GM23248 (cell line): ENCODE results near the gene GSK3A. TPM values are rescaled to one million over a fixed set of nuclear protein-coding genes. Genes with fewer than 3 reads are reported as not detected.
A peak's percentile ranks its signal among the peaks of the same experiment; 100 is the strongest.

ENCODE experiments used
- DNase-seq: peaks from one replicate; pipeline ENCODE4 v3.0.0-alpha.2; 2015
- H2AFZ ChIP-seq: fragments of 200-600 bp; sonication (generic); 2 replicates; pipeline ENCODE4 v1.6.1; 2016; ENCODE audit warnings: antibody characterized with exemption
- H3F3A ChIP-seq: fragments of 200-600 bp; sonication (generic); 2 replicates; pipeline ENCODE4 v1.6.1; 2016; ENCODE audit warnings: mild to moderate bottlenecking, antibody characterized with exemption, mixed run types; ENCODE audit not compliant: insufficient read depth
- H3K27ac ChIP-seq: fragments of 200-600 bp; sonication (generic); 2 replicates; pipeline ENCODE4 v1.5.1; 2016; ENCODE audit warnings: mild to moderate bottlenecking
- H3K27me3 ChIP-seq: fragments of 200-600 bp; sonication (generic); replicated peaks from 2 replicates; pipeline ENCODE4 v1.6.1; 2016; ENCODE audit warnings: mild to moderate bottlenecking; ENCODE audit not compliant: insufficient read depth
- H3K36me3 ChIP-seq: fragments of 200-600 bp; sonication (generic); 2 replicates; pipeline ENCODE4 v1.6.1; 2016; ENCODE audit warnings: low read depth, mild to moderate bottlenecking
- H3K4me1 ChIP-seq: fragments of 200-600 bp; sonication (generic); 2 replicates; pipeline ENCODE4 v1.6.1; 2016; ENCODE audit warnings: mild to moderate bottlenecking; ENCODE audit not compliant: insufficient read depth
- H3K4me2 ChIP-seq: fragments of 200-600 bp; sonication (generic); one replicate; pipeline ENCODE4 v1.6.1; 2016; ENCODE audit warnings: mild to moderate bottlenecking; ENCODE audit not compliant: unreplicated experiment
- H3K4me3 ChIP-seq: fragments of 200-600 bp; sonication (generic); 2 replicates; pipeline ENCODE4 v1.5.1; 2016; ENCODE audit warnings: mild to moderate bottlenecking
- H3K79me2 ChIP-seq: fragments of 200-600 bp; sonication (generic); 2 replicates; pipeline ENCODE4 v1.6.1; 2016; ENCODE audit warnings: mild to moderate bottlenecking; ENCODE audit not compliant: insufficient read depth
- H3K9ac ChIP-seq: fragments of 200-600 bp; sonication (generic); 2 replicates; pipeline ENCODE4 v1.6.1; 2016; ENCODE audit warnings: mild to moderate bottlenecking
- H3K9me2 ChIP-seq: fragments of 200-600 bp; sonication (generic); 2 replicates; pipeline ENCODE4 v1.6.1; 2016; ENCODE audit warnings: mixed run types, mild to moderate bottlenecking, moderate library complexity; ENCODE audit not compliant: insufficient read depth
- H3K9me3 ChIP-seq: fragments of 200-600 bp; sonication (generic); one replicate; pipeline ENCODE4 v1.6.1; 2017; ENCODE audit warnings: low read depth
- H4K20me1 ChIP-seq: fragments of 200-600 bp; sonication (generic); 2 replicates; pipeline ENCODE4 v1.6.0; 2016; ENCODE audit not compliant: insufficient read depth
- EZH2 ChIP-seq: fragments of 200-600 bp; sonication (generic); IDR thresholded peaks from 2 replicates; pipeline ENCODE4 v1.6.1; 2018; ENCODE audit warnings: antibody characterized with exemption, mild to moderate bottlenecking; ENCODE audit not compliant: insufficient read depth, poor library complexity, severe bottlenecking
- EZH2phosphoT487 ChIP-seq: fragments of 200-600 bp; sonication (generic); IDR thresholded peaks from 2 replicates; pipeline ENCODE4 v1.6.1; 2018; ENCODE audit warnings: antibody characterized with exemption, moderate library complexity, mild to moderate bottlenecking, low read depth; ENCODE audit not compliant: insufficient read depth
- WGBS, 2 experiments: methylation state at CpG; one replicate each; pipeline ENCODE4 v1.1.6; 2015 to 2017; ENCODE audit warnings: low lambda C conversion rate in 2 of 2, low coverage in 1 of 2; ENCODE audit errors: missing lambda C conversion rate in 2 of 2; 5-methylcytosine and 5-hydroxymethylcytosine counted together
- in situ Hi-C: fragments of 300-500 bp; cut with MboI; formaldehyde crosslinking; loops from 2 replicates; pipeline ENCODE4 v1.15.0; 2020
- polyA plus RNA-seq: library from polyadenylated mRNA; unstranded; fragments of >200 nt; fragmentation: Nextera tagmentation; extraction: Ambion mirVana; gene quantifications from 2 replicates; pipeline ENCODE4 v1.2.1, GENCODE V29; 2016
- total RNA-seq: library from RNA; depleted of rRNA; stranded (reverse); fragments of >200 nt; shearing (Covaris generic); gene quantifications from 2 replicates; pipeline ENCODE4 v1.2.3, GENCODE V29; 2014; rRNA removed

Gene GSK3A
- total and polyA plus RNA-seq, 2 experiments from 2014 or later = 13.0 to 33.4 TPM

- no peak for TF ChIP-seq EZH2phosphoT487
- no peak for TF ChIP-seq EZH2
- no peak for DNase-seq
Measured at GRCh38 chr19:42191330-42191729, 51.1 kb downstream of the GSK3A start.

GRCh38 chr19:42189133-42189532 is 53.3 kb downstream of the GSK3A start:
- Histone ChIP-seq H3K27me3 (no peaks in the 10 kb centered on the region), H3K4me3 (no peak overlapping the region), H3K27ac (no peak overlapping the region), H3K36me3 (no peaks in the 10 kb centered on the region), H4K20me1 (no peaks in the 10 kb centered on the region), H3K4me2 (no peak overlapping the region), H3K9me2 (no peaks in the 10 kb centered on the region), H3F3A (peaks cover 16% of the 10 kb centered on the region), H3K9me3 (no peaks in the 10 kb centered on the region), H3K9ac (no peak overlapping the region), H2AFZ (no peak overlapping the region), H3K79me2 (no peaks in the 10 kb centered on the region), H3K4me1 (peaks cover 25% of the 10 kb centered on the region)
- WGBS, 2 experiments = 80 to 84% methylated on average over 3 of the region's 3 CpGs
- no peak for TF ChIP-seq EZH2phosphoT487
- TF ChIP-seq EZH2 = no peak
- in situ Hi-C loops = no loop called here
- no peak for DNase-seq

More at GRCh38 chr19:42191330-42191729, 51.1 kb downstream of the GSK3A start:
- WGBS, 2 experiments = 100% methylated on average over 1 of the region's 1 CpG
- in situ Hi-C loops = no loop called here
- Histone ChIP-seq H3K9ac (no peak overlapping the region), H3K27ac (no peak overlapping the region), H4K20me1 (no peaks in the 10 kb centered on the region), H3K4me1 (peaks cover 12% of the 10 kb centered on the region), H3K9me2 (no peaks in the 10 kb centered on the region), H3K27me3 (no peaks in the 10 kb centered on the region), H3K4me3 (no peak overlapping the region), H3K79me2 (no peaks in the 10 kb centered on the region), H3F3A (no peaks in the 10 kb centered on the region), H3K9me3 (no peaks in the 10 kb centered on the region), H3K36me3 (no peaks in the 10 kb centered on the region), H3K4me2 (no peak overlapping the region), H2AFZ (no peak overlapping the region)

GRCh38 chr19:42188665-42189064 is 53.7 kb downstream of the GSK3A start:
- 56 to 57% methylated on average over 1 of the region's 1 CpG for WGBS, 2 experiments
- Histone ChIP-seq H4K20me1 (no peaks in the 10 kb centered on the region), H3K9ac (no peak overlapping the region), H3K36me3 (no peaks in the 10 kb centered on the region), H2AFZ (no peak overlapping the region), H3K4me1 (peaks cover 28% of the 10 kb centered on the region), H3K9me2 (no peaks in the 10 kb centered on the region), H3K27me3 (no peaks in the 10 kb centered on the region), H3F3A (peaks cover 20% of the 10 kb centered on the region), H3K79me2 (no peaks in the 10 kb centered on the region), H3K4me3 (no peak overlapping the region), H3K9me3 (no peaks in the 10 kb centered on the region), H3K4me2 (no peak overlapping the region), H3K27ac (no peak overlapping the region)
- no peak for DNase-seq
- in situ Hi-C loops = no loop called here
- TF ChIP-seq EZH2 (no peak), EZH2phosphoT487 (no peak)

GRCh38 chr19:42185277-42185676 is 57.1 kb downstream of the GSK3A start:
- no peaks in the 10 kb centered on the region for H4K20me1 ChIP-seq
- peaks cover 16% of the 10 kb centered on the region for H3K4me1 ChIP-seq
- TF ChIP-seq EZH2phosphoT487 (no peak), EZH2 (no peak)
- 0 out of 2 replicates have a peak, but pooled peaks cover 3% of the 10 kb centered on the region for H3K27me3 ChIP-seq
- H3K9ac ChIP-seq = no peak overlapping the region
- no peak overlapping the region for H3K4me3 ChIP-seq
- no peaks in the 10 kb centered on the region for H3K36me3 ChIP-seq
- no peaks in the 10 kb centered on the region for H3K9me3 ChIP-seq
- no peaks in the 10 kb centered on the region for H3K79me2 ChIP-seq
- peak overlapping the region; percentile 45; the same call in 1 of the 2 replicates for H3K27ac ChIP-seq
- H2AFZ ChIP-seq = peak overlapping the region; percentile 43; the same call in 1 of the 2 replicates
- no peaks in the 10 kb centered on the region for H3K9me2 ChIP-seq
- in situ Hi-C loops = no loop called here
- peaks cover 28% of the 10 kb centered on the region for H3F3A ChIP-seq
- H3K4me2 ChIP-seq = peak overlapping the region; percentile 39
- DNase-seq = peak; percentile 25

GRCh38 chr19:42184401-42184861 is 58.0 kb downstream of the GSK3A start:
- no peaks in the 10 kb centered on the region for H3K79me2 ChIP-seq
- peak; percentile 90 for DNase-seq
- no peaks in the 10 kb centered on the region for H4K20me1 ChIP-seq
- H3K27ac ChIP-seq = peak overlapping the region; percentile 45
- no peaks in the 10 kb centered on the region for H3K36me3 ChIP-seq
- no peaks in the 10 kb centered on the region for H3K9me3 ChIP-seq
- H2AFZ ChIP-seq = peak overlapping the region; percentile 41; the same call in 1 of the 2 replicates
- H3K4me1 ChIP-seq = peaks cover 16% of the 10 kb centered on the region
- H3K9ac ChIP-seq = no peak overlapping the region
- in situ Hi-C loops = no loop called here
- H3K4me3 ChIP-seq = no peak overlapping the region
- TF ChIP-seq EZH2phosphoT487 (no peak), EZH2 (no peak)
- no peaks in the 10 kb centered on the region for H3K9me2 ChIP-seq
- 0% methylated on average over 1 of the region's 1 CpG for WGBS, 2 experiments
- peaks cover 28% of the 10 kb centered on the region for H3F3A ChIP-seq
- H3K27me3 ChIP-seq = 0 out of 2 replicates have a peak, but pooled peaks cover 7% of the 10 kb centered on the region
- H3K4me2 ChIP-seq = peak overlapping the region; percentile 39

Other genes starting within 250 kb of the GSK3A start
- 0.11 and 0.63 TPM in 2 replicates for gene ATP1A3, start 248.4 kb downstream of the GSK3A start, total RNA-seq
- gene ATP1A3, start 248.4 kb downstream of the GSK3A start, polyA plus RNA-seq = 0.34 and 0.36 TPM in 2 replicates
- not detected in 2 replicates for gene GRIK5, start 172.4 kb downstream of the GSK3A start, total RNA-seq
- not detected in 2 replicates for gene GRIK5, start 172.4 kb downstream of the GSK3A start, polyA plus RNA-seq
- 16.1 and 19.5 TPM in 2 replicates for gene ZNF574, start 166.4 kb downstream of the GSK3A start, total RNA-seq
- 14.8 and 16.6 TPM in 2 replicates for gene ZNF574, start 166.4 kb downstream of the GSK3A start, polyA plus RNA-seq
- gene POU2F2, start 110.2 kb downstream of the GSK3A start, total RNA-seq = 0.38 and 1.5 TPM in 2 replicates
- 3.0 and 4.6 TPM in 2 replicates for gene POU2F2, start 110.2 kb downstream of the GSK3A start, polyA plus RNA-seq
- 27.8 and 34.7 TPM in 2 replicates for gene DEDD2, start 24.9 kb downstream of the GSK3A start, total RNA-seq
- 21.1 and 22.5 TPM in 2 replicates for gene DEDD2, start 24.9 kb downstream of the GSK3A start, polyA plus RNA-seq
- gene ZNF526, start 22.3 kb downstream of the GSK3A start, total RNA-seq = 7.8 and 8.7 TPM in 2 replicates
- gene ZNF526, start 22.3 kb downstream of the GSK3A start, polyA plus RNA-seq = 10.2 and 10.5 TPM in 2 replicates
- 29.6 and 31.9 TPM in 2 replicates for gene ERF, start 12.5 kb upstream of the GSK3A start, total RNA-seq
- 21.2 and 24.7 TPM in 2 replicates for gene ERF, start 12.5 kb upstream of the GSK3A start, polyA plus RNA-seq
- gene CIC, start 26.6 kb upstream of the GSK3A start, total RNA-seq = 17.5 and 22.3 TPM in 2 replicates
- 7.8 and 8.3 TPM in 2 replicates for gene CIC, start 26.6 kb upstream of the GSK3A start, polyA plus RNA-seq
- gene PRR19, start 59.5 kb upstream of the GSK3A start, total RNA-seq = 1.1 TPM in 1 of 2 replicates, not detected in the other
- gene PRR19, start 59.5 kb upstream of the GSK3A start, polyA plus RNA-seq = 0.84 and 1.1 TPM in 2 replicates
- 22.5 and 26.0 TPM in 2 replicates for gene PAFAH1B3, start 60.0 kb upstream of the GSK3A start, total RNA-seq
- gene PAFAH1B3, start 60.0 kb upstream of the GSK3A start, polyA plus RNA-seq = 19.4 and 22.1 TPM in 2 replicates
- gene TMEM145, start 70.7 kb upstream of the GSK3A start, total RNA-seq = not detected in 2 replicates
- gene TMEM145, start 70.7 kb upstream of the GSK3A start, polyA plus RNA-seq = not detected in 2 replicates
- 26.6 and 28.5 TPM in 2 replicates for gene MEGF8, start 83.0 kb upstream of the GSK3A start, total RNA-seq
- 5.4 and 5.5 TPM in 2 replicates for gene MEGF8, start 83.0 kb upstream of the GSK3A start, polyA plus RNA-seq
- not detected in 2 replicates for gene CNFN, start 147.7 kb upstream of the GSK3A start, total RNA-seq
- 0.82 and 1.1 TPM in 2 replicates for gene CNFN, start 147.7 kb upstream of the GSK3A start, polyA plus RNA-seq
- 0.22 and 0.51 TPM in 2 replicates for gene LIPE, start 184.8 kb upstream of the GSK3A start, total RNA-seq
- gene LIPE, start 184.8 kb upstream of the GSK3A start, polyA plus RNA-seq = 0.61 and 1.1 TPM in 2 replicates
- not detected in 2 replicates for gene CXCL17, start 200.3 kb upstream of the GSK3A start, total RNA-seq
- not detected in 2 replicates for gene CXCL17, start 200.3 kb upstream of the GSK3A start, polyA plus RNA-seq